ENCODE results near the gene PNMA6A. TPM values are rescaled to one million over a fixed set of nuclear protein-coding genes. Genes with fewer than 3 reads are reported as not detected.

Gene PNMA6A
- total and polyA plus RNA-seq, 2 of the 4 experiments (the other 2 are of a cell fraction) = 0.18 to 0.21 TPM

- H3K79me1 ChIP-seq (ENCODE audit: low read depth in 1 of 2, low read length in 2 of 2) = no peaks in the 10 kb centered on the region
- H4K20me1 ChIP-seq (ENCODE audit: insufficient read depth, low read length) = no peaks in the 10 kb centered on the region
- H4K91ac ChIP-seq (ENCODE audit: insufficient read depth, low read depth, low read length) = no peak overlapping the region
- H3K9me1 ChIP-seq (ENCODE audit: insufficient read depth, low read length) = no peaks in the 10 kb centered on the region
- no peak overlapping the region for H3K18ac ChIP-seq (ENCODE audit: low read depth, low read length)
- H4K5ac ChIP-seq (ENCODE audit: low read depth, low read length) = no peak overlapping the region
- H2AFZ ChIP-seq (replicated peaks; ENCODE audit: low read length, poor library complexity) = no peak overlapping the region
- no peaks in the 10 kb centered on the region for H3K4me1 ChIP-seq (ENCODE audit: control insufficient read depth, insufficient read depth, low read length)
- in situ Hi-C loops (cut with MboI; ENCODE audit: low sequenced_read_pairs) = no loop called here
- no peak overlapping the region for H3K56ac ChIP-seq (ENCODE audit: extremely low read depth, insufficient read depth, low read length)
- no peak for ATAC-seq (ENCODE audit: low read depth)
- no peak overlapping the region for H2BK20ac ChIP-seq (ENCODE audit: low read depth, low read length)
- H3K4me3 ChIP-seq (ENCODE audit: insufficient read depth, low read depth, low read length) = no peak overlapping the region
- H3K27me3 ChIP-seq (ENCODE audit: control insufficient read depth, insufficient read depth, low read length) = no peaks in the 10 kb centered on the region
- dilution Hi-C loops (cut with HindIII; ENCODE audit: low sequenced_read_pairs, unreplicated experiment) = no loop called here
- no peak overlapping the region for H3K9ac ChIP-seq (ENCODE audit: low read depth, low read length)
- 91% methylated on average over 7 of the region's 24 CpGs; no CpG with 5 or more reads in 1 of the 2 experiments for WGBS, 2 experiments (ENCODE audit: extremely low coverage in 2 of 2, insufficient read length in 1 of 2)
- no peak overlapping the region for H3K4ac ChIP-seq (ENCODE audit: low read depth, low read length)
- POLR2A ChIA-PET (ENCODE audit: unreplicated experiment) = no interaction called here
- H3K9me3 ChIP-seq (ENCODE audit: control insufficient read depth, insufficient read depth, low read length) = no peaks in the 10 kb centered on the region
- no peak for DNase-seq
- H3K14ac ChIP-seq (replicated peaks; ENCODE audit: low read depth, low read length) = no peak overlapping the region
- CTCF ChIA-PET = no interaction called here
- no peaks in the 10 kb centered on the region for H3K36me3 ChIP-seq (ENCODE audit: control insufficient read depth, insufficient read depth, low read length)
- H2AK5ac ChIP-seq (ENCODE audit: low read depth, low read length) = no peak overlapping the region
- TF ChIP-seq, protein P1, sequence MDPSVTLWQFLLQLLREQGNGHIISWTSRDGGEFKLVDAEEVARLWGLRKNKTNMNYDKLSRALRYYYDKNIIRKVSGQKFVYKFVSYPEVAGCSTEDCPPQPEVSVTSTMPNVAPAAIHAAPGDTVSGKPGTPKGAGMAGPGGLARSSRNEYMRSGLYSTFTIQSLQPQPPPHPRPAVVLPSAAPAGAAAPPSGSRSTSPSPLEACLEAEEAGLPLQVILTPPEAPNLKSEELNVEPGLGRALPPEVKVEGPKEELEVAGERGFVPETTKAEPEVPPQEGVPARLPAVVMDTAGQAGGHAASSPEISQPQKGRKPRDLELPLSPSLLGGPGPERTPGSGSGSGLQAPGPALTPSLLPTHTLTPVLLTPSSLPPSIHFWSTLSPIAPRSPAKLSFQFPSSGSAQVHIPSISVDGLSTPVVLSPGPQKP (IDR thresholded peaks at IDR 0.05; ENCODE audit: borderline replicate concordance, low read depth, low read length) = no peak
- TF ChIP-seq RCOR1 (IDR thresholded peaks at IDR 0.05; ENCODE audit: insufficient replicate concordance, low read length) = no peak
- no peak for TF ChIP-seq POLR2A (IDR thresholded peaks at IDR 0.05; ENCODE audit: low read depth, low read length)
- no peak for TF ChIP-seq NFE2L2 (IDR thresholded peaks at IDR 0.05; ENCODE audit: low read depth, low read length)
- no peak for TF ChIP-seq MXI1 (IDR thresholded peaks at IDR 0.05; ENCODE audit: borderline replicate concordance, low read depth, low read length)
- no peak for TF ChIP-seq MAFK (IDR thresholded peaks at IDR 0.05; ENCODE audit: low read depth, low read length)
- no peak overlapping the region for H2AK9ac ChIP-seq (replicated peaks; ENCODE audit: low read depth, low read length, poor library complexity)
- H4K8ac ChIP-seq (ENCODE audit: low read depth in 2 of 2, low read length in 2 of 2) = no peak overlapping the region
- H3K27ac ChIP-seq (ENCODE audit: insufficient read depth, low read length) = no peak overlapping the region
- BruUV-seq (replicated peaks) = no TSS peak
- no peak overlapping the region for H2BK15ac ChIP-seq (ENCODE audit: low read depth, low read length)
- no peak overlapping the region for H3K23ac ChIP-seq (ENCODE audit: low read depth, low read length)
- intact Hi-C loops (cut with micrococcal nuclease) = no loop called here
- no peak overlapping the region for H2BK120ac ChIP-seq (ENCODE audit: low read depth, low read length)
- no peak overlapping the region for H3K4me2 ChIP-seq (ENCODE audit: low read depth, low read length)
- H2BK5ac ChIP-seq (ENCODE audit: low read depth, low read length, poor library complexity, severe bottlenecking) = no peak overlapping the region
Observed at GRCh38 chrX:153074262-153074899, 2.1 kb downstream of the PNMA6A start.
